GM21737 (cell line): ENCODE results near the gene DRG2.
A peak's percentile ranks its signal among the peaks of the same experiment; 100 is the strongest.

ENCODE experiments used
- ATAC-seq: cut with Tn5 transposase; IDR thresholded peaks from one replicate; pipeline ENCODE4 v1.9.1; 2021; ENCODE audit warnings: mild to moderate bottlenecking, moderate library complexity; ENCODE audit not compliant: unreplicated experiment

DRG2 gene

GRCh38 chr17:18087610-18088491 lies at the start of gene DRG2:
Gene DRG2 (plus strand): TSS chr17:18087948. CDS start chr17:18088024, 76 bp downstream.
- ATAC-seq: peak; percentile 61

GRCh38 chr17:18038149-18038850 lies 49.4 kb upstream of the DRG2 start:
- no peak for ATAC-seq

GRCh38 chr17:18038861-18039534 lies 48.8 kb upstream of the DRG2 start, which contains the start of the genes ATPAF2 and GID4:
Gene ATPAF2 (minus strand): TSS chr17:18039168. CDS start chr17:18039013, 155 bp downstream.
Gene GID4 (plus strand): TSS chr17:18039408. CDS start chr17:18039465, 57 bp downstream.
- peak; percentile 90 for ATAC-seq

GRCh38 chr17:18039535-18040260 lies 48.0 kb upstream of the DRG2 start:
- ATAC-seq: peak; percentile 9

- ATAC-seq: no peak
These were observed 47.4 kb upstream of the DRG2 start for GRCh38 chr17:18040261-18040858.

GRCh38 chr17:18041776-18042175 lies 46.0 kb upstream of the DRG2 start:
- no peak for ATAC-seq

GRCh38 chr17:18042983-18043382 lies 44.8 kb upstream of the DRG2 start:
- no peak for ATAC-seq

GRCh38 chr17:18043491-18043890 lies 44.3 kb upstream of the DRG2 start:
- ATAC-seq: no peak

GRCh38 chr17:18044609-18045008 lies 43.1 kb upstream of the DRG2 start:
- no peak for ATAC-seq

GRCh38 chr17:18045691-18046350 lies 41.9 kb upstream of the DRG2 start:
- ATAC-seq: no peak

GRCh38 chr17:18055597-18055996 lies 32.2 kb upstream of the DRG2 start:
- ATAC-seq: no peak

GRCh38 chr17:18056214-18056613 lies 31.5 kb upstream of the DRG2 start:
- ATAC-seq: no peak

GRCh38 chr17:18059283-18059682 lies 28.5 kb upstream of the DRG2 start:
- no peak for ATAC-seq

- no peak for ATAC-seq
These were observed 23.7 kb upstream of the DRG2 start for GRCh38 chr17:18064053-18064452.

GRCh38 chr17:18065546-18065945 lies 22.2 kb upstream of the DRG2 start:
- no peak for ATAC-seq

GRCh38 chr17:18066866-18067265 lies 20.9 kb upstream of the DRG2 start:
- no peak for ATAC-seq

GRCh38 chr17:18069101-18069500 lies 18.6 kb upstream of the DRG2 start:
- ATAC-seq: no peak

- no peak for ATAC-seq
These were observed 16.8 kb upstream of the DRG2 start for GRCh38 chr17:18070861-18071340.

- no peak for ATAC-seq
These were observed 16.0 kb upstream of the DRG2 start for GRCh38 chr17:18071751-18072150.
